Karpas-422 (cell line): ENCODE data around the gene ATP2C2. TPM values are rescaled to one million over a fixed set of nuclear protein-coding genes. Genes with fewer than 3 reads are reported as not detected.

Source experiments
- DNase-seq: peaks from one replicate; pipeline ENCODE4 v3.0.0-alpha.2; 2015
- H2AFZ ChIP-seq: fragments of 200-600 bp; sonication (generic); 2 replicates; pipeline ENCODE4 v1.6.1; 2014; ENCODE audit warnings: antibody characterized with exemption, low read length, mixed read lengths
- H3K27ac ChIP-seq: fragments of 200-600 bp; sonication (generic); 2 replicates; pipeline ENCODE4 v1.5.1; 2014; ENCODE audit warnings: mild to moderate bottlenecking, low read length, moderate library complexity
- H3K27me3 ChIP-seq: fragments of 200-600 bp; sonication (generic); 2 replicates; pipeline ENCODE4 v1.6.1; 2014; ENCODE audit warnings: low read length, mixed read lengths
- H3K36me3 ChIP-seq: fragments of 200-600 bp; sonication (generic); 2 replicates; pipeline ENCODE4 v1.6.1; 2014; ENCODE audit warnings: low read length, mixed read lengths; ENCODE audit not compliant: insufficient read depth
- H3K4me1 ChIP-seq: fragments of 200-600 bp; sonication (generic); 2 replicates; pipeline ENCODE4 v1.6.1; 2014; ENCODE audit warnings: mild to moderate bottlenecking, low read length, mixed read lengths
- H3K4me2 ChIP-seq: fragments of 200-600 bp; sonication (generic); 2 replicates; pipeline ENCODE4 v1.6.1; 2014; ENCODE audit warnings: low read length, low read depth, mild to moderate bottlenecking; ENCODE audit not compliant: poor library complexity, severe bottlenecking
- H3K4me3 ChIP-seq: fragments of 200-600 bp; sonication (generic); 2 replicates; pipeline ENCODE4 v1.5.1; 2014; ENCODE audit warnings: mild to moderate bottlenecking, antibody characterized with exemption, low read length, mixed read lengths
- H3K79me2 ChIP-seq: fragments of 200-600 bp; sonication (generic); 2 replicates; pipeline ENCODE4 v1.6.1; 2014; ENCODE audit warnings: mild to moderate bottlenecking, low read length, mixed read lengths
- H3K9ac ChIP-seq: fragments of 200-600 bp; sonication (generic); 2 replicates; pipeline ENCODE4 v1.6.0; 2014; ENCODE audit warnings: low read length
- H3K9me2 ChIP-seq: fragments of 200-600 bp; sonication (generic), shearing (Covaris generic); replicated peaks from 2 replicates; pipeline ENCODE4 v1.6.0; 2014; ENCODE audit warnings: mild to moderate bottlenecking, low read length, moderate library complexity; ENCODE audit not compliant: insufficient read depth
- H3K9me3 ChIP-seq: fragments of 300-700, 200-600 bp; sonication (generic); 2 replicates; pipeline ENCODE4 v1.6.1; 2014; ENCODE audit warnings: low read length, mixed read lengths
- H4K20me1 ChIP-seq: fragments of 200-600 bp; sonication (generic); 2 replicates; pipeline ENCODE4 v1.6.1; 2014; ENCODE audit warnings: mild to moderate bottlenecking, antibody characterized with exemption, low read length, low read depth; ENCODE audit not compliant: insufficient read depth
- total RNA-seq: library from RNA; depleted of rRNA; stranded (reverse); fragments of >200 nt; shearing (Covaris generic); gene quantifications from 2 replicates; pipeline ENCODE4 v1.2.3, GENCODE V29; 2014; ENCODE audit warnings: low replicate concordance

ATP2C2 gene
- total RNA-seq, 1 experiment from 2014 or later = not detected

- Histone ChIP-seq H3K36me3 (no peaks in the 10 kb centered on the region), H3K4me2 (no peak overlapping the region), H4K20me1 (no peaks in the 10 kb centered on the region), H3K9me2 (no peaks in the 10 kb centered on the region), H3K79me2 (no peaks in the 10 kb centered on the region), H3K27me3 (no peaks in the 10 kb centered on the region), H3K27ac (no peak overlapping the region), H2AFZ (no peak overlapping the region), H3K9me3 (no peaks in the 10 kb centered on the region), H3K4me3 (no peak overlapping the region), H3K9ac (no peak overlapping the region), H3K4me1 (no peaks in the 10 kb centered on the region)
- DNase-seq = no peak
These were observed 21.2 kb upstream of the ATP2C2 start for GRCh38 chr16:84347161-84347560.

GRCh38 chr16:84348386-84348888 lies 19.9 kb upstream of the ATP2C2 start:
- Histone ChIP-seq H3K27ac (no peak overlapping the region), H3K9ac (no peak overlapping the region), H3K4me3 (no peak overlapping the region), H3K4me1 (no peaks in the 10 kb centered on the region), H3K79me2 (no peaks in the 10 kb centered on the region), H3K9me2 (no peaks in the 10 kb centered on the region), H3K4me2 (no peak overlapping the region), H2AFZ (no peak overlapping the region), H4K20me1 (no peaks in the 10 kb centered on the region), H3K9me3 (no peaks in the 10 kb centered on the region), H3K36me3 (no peaks in the 10 kb centered on the region), H3K27me3 (no peaks in the 10 kb centered on the region)
- DNase-seq = no peak

GRCh38 chr16:84349862-84350684 lies 18.3 kb upstream of the ATP2C2 start:
- Histone ChIP-seq H2AFZ (no peak overlapping the region), H3K9ac (no peak overlapping the region), H3K4me2 (no peak overlapping the region), H3K4me1 (peaks cover 4% of the 10 kb centered on the region; the same call in 1 of the 2 replicates), H3K36me3 (no peaks in the 10 kb centered on the region), H3K9me2 (no peaks in the 10 kb centered on the region), H3K79me2 (no peaks in the 10 kb centered on the region), H3K4me3 (no peak overlapping the region), H3K27ac (no peak overlapping the region), H3K9me3 (no peaks in the 10 kb centered on the region), H3K27me3 (no peaks in the 10 kb centered on the region), H4K20me1 (no peaks in the 10 kb centered on the region)
- DNase-seq = no peak

GRCh38 chr16:84350685-84351400 lies 17.5 kb upstream of the ATP2C2 start:
- DNase-seq = no peak
- H4K20me1 ChIP-seq = no peaks in the 10 kb centered on the region
- H3K9me3 ChIP-seq = no peaks in the 10 kb centered on the region
- no peaks in the 10 kb centered on the region for H3K79me2 ChIP-seq
- no peak overlapping the region for H3K4me3 ChIP-seq
- H3K9me2 ChIP-seq = no peaks in the 10 kb centered on the region
- no peak overlapping the region for H3K4me2 ChIP-seq
- H3K4me1 ChIP-seq = peaks cover 4% of the 10 kb centered on the region; the same call in 1 of the 2 replicates
- no peak overlapping the region for H2AFZ ChIP-seq
- H3K27me3 ChIP-seq = no peaks in the 10 kb centered on the region
- no peaks in the 10 kb centered on the region for H3K36me3 ChIP-seq
- H3K27ac ChIP-seq = no peak overlapping the region
- H3K9ac ChIP-seq = no peak overlapping the region

DNA sequence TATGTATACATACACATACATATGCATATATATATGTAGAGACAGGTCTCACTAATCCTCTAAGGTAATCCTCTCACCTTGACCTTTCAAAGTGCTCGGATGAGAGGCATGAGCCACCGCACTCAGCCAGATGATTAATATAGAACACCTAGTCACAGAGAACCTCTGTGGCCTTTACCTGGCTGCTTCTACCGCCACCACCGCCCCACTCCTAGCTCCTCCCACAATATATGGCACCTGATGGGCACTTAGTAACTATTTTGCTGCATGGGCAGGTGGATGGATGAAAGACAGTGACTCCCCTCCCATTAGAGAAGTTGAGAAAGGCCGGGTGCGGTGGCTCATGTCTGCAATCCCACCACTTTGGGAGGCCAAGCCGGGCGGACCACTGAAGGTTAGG lies 16.7 kb upstream of the ATP2C2 start:
- no peak for DNase-seq
- Histone ChIP-seq H3K4me1 (peaks cover 4% of the 10 kb centered on the region; the same call in 1 of the 2 replicates), H3K9me2 (no peaks in the 10 kb centered on the region), H3K9me3 (no peaks in the 10 kb centered on the region), H3K4me2 (no peak overlapping the region), H3K36me3 (no peaks in the 10 kb centered on the region), H3K27me3 (no peaks in the 10 kb centered on the region), H2AFZ (no peak overlapping the region), H4K20me1 (no peaks in the 10 kb centered on the region), H3K9ac (no peak overlapping the region), H3K79me2 (no peaks in the 10 kb centered on the region), H3K27ac (no peak overlapping the region), H3K4me3 (no peak overlapping the region)

DNA sequence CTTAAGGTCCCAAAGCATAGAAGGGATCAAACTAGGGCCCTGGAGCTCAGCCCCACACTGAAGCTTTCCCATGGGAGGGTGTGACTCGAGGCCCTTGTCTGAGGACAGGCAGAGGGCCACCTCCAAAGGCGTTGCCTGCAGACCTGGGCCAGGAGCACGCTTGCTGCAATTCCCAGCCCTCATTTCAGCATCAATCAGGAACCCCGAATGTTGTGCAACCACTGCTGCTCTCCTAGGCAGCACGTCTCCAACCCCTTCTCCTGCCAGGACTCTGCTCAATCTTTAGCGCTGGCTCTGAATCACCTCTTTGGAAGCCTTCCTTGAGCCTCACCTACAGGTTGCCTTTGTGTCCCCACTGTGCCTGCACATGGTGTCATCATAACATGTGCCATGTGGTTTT lies 14.0 kb upstream of the ATP2C2 start:
- H3K9me3 ChIP-seq = no peaks in the 10 kb centered on the region
- no peaks in the 10 kb centered on the region for H3K27me3 ChIP-seq
- no peak overlapping the region for H3K27ac ChIP-seq
- no peaks in the 10 kb centered on the region for H4K20me1 ChIP-seq
- DNase-seq = no peak
- no peak overlapping the region for H3K4me3 ChIP-seq
- H3K9ac ChIP-seq = no peak overlapping the region
- peaks cover 4% of the 10 kb centered on the region; the same call in 1 of the 2 replicates for H3K4me1 ChIP-seq
- no peaks in the 10 kb centered on the region for H3K79me2 ChIP-seq
- no peak overlapping the region for H2AFZ ChIP-seq
- no peak overlapping the region for H3K4me2 ChIP-seq
- H3K36me3 ChIP-seq = no peaks in the 10 kb centered on the region
- H3K9me2 ChIP-seq = no peaks in the 10 kb centered on the region

GRCh38 chr16:84355149-84355548 lies 13.2 kb upstream of the ATP2C2 start:
- DNase-seq = no peak
- H3K79me2 ChIP-seq = no peaks in the 10 kb centered on the region
- no peak overlapping the region for H2AFZ ChIP-seq
- no peaks in the 10 kb centered on the region for H3K36me3 ChIP-seq
- H3K9me3 ChIP-seq = no peaks in the 10 kb centered on the region
- H3K27ac ChIP-seq = no peak overlapping the region
- no peak overlapping the region for H3K9ac ChIP-seq
- H3K4me1 ChIP-seq = peaks cover 4% of the 10 kb centered on the region; the same call in 1 of the 2 replicates
- H3K9me2 ChIP-seq = no peaks in the 10 kb centered on the region
- H3K27me3 ChIP-seq = no peaks in the 10 kb centered on the region
- no peak overlapping the region for H3K4me2 ChIP-seq
- no peak overlapping the region for H3K4me3 ChIP-seq
- H4K20me1 ChIP-seq = no peaks in the 10 kb centered on the region

GRCh38 chr16:84356176-84356575 lies 12.2 kb upstream of the ATP2C2 start:
- no peak for DNase-seq
- no peaks in the 10 kb centered on the region for H3K27me3 ChIP-seq
- no peak overlapping the region for H3K4me2 ChIP-seq
- no peaks in the 10 kb centered on the region for H4K20me1 ChIP-seq
- H3K79me2 ChIP-seq = no peaks in the 10 kb centered on the region
- H3K4me1 ChIP-seq = peaks cover 4% of the 10 kb centered on the region; the same call in 1 of the 2 replicates
- no peaks in the 10 kb centered on the region for H3K36me3 ChIP-seq
- no peak overlapping the region for H3K9ac ChIP-seq
- no peak overlapping the region for H3K4me3 ChIP-seq
- H3K9me3 ChIP-seq = no peaks in the 10 kb centered on the region
- H3K9me2 ChIP-seq = no peaks in the 10 kb centered on the region
- no peak overlapping the region for H2AFZ ChIP-seq
- H3K27ac ChIP-seq = no peak overlapping the region
